HG02798 (cell line): ENCODE results near the gene SASH3.
"Not testable (repeated sequence)": the region's sequence is repeated elsewhere in the genome, so short reads cannot be mapped to it uniquely, and the experiment has no call there.

ENCODE experiments used
- ATAC-seq: cut with Tn5 transposase; IDR thresholded peaks from one replicate; pipeline ENCODE4 v1.9.1; 2021; ENCODE audit warnings: mild to moderate bottlenecking; ENCODE audit not compliant: unreplicated experiment, poor library complexity

The SASH3 gene

GRCh38 chrX:129779747-129780146 lies at the start of gene SASH3:
TSS of gene SASH3 (plus strand) at chrX:129779949. CDS start at chrX:129780098, 149 bp downstream.
- peak; percentile 35 for ATAC-seq

- no peak for ATAC-seq
These were observed 48.5 kb upstream of the SASH3 start for GRCh38 chrX:129731228-129731627.

GRCh38 chrX:129732857-129733256 lies 46.9 kb upstream of the SASH3 start:
- no peak for ATAC-seq

GRCh38 chrX:129733335-129733734 lies 46.4 kb upstream of the SASH3 start:
- ATAC-seq, result no peak

GRCh38 chrX:129736491-129736890 lies 43.3 kb upstream of the SASH3 start:
- no peak for ATAC-seq

GRCh38 chrX:129737916-129738315 lies 41.8 kb upstream of the SASH3 start:
- ATAC-seq, result no peak

GRCh38 chrX:129738466-129739308 lies 41.1 kb upstream of the SASH3 start, which contains the start of gene XPNPEP2:
TSS of gene XPNPEP2 (plus strand) at chrX:129738979. CDS start at chrX:129739214, 235 bp downstream.
- ATAC-seq, result no peak

- no peak for ATAC-seq
These were observed 40.2 kb upstream of the SASH3 start for GRCh38 chrX:129739578-129739977.

- no peak for ATAC-seq
These were observed 37.6 kb upstream of the SASH3 start for GRCh38 chrX:129741880-129742758.

GRCh38 chrX:129742759-129743152 lies 37.0 kb upstream of the SASH3 start:
- ATAC-seq, result not testable (repeated sequence)

GRCh38 chrX:129743821-129744220 lies 35.9 kb upstream of the SASH3 start:
- no peak for ATAC-seq

GRCh38 chrX:129744861-129745321 lies 34.9 kb upstream of the SASH3 start:
- no peak for ATAC-seq

- ATAC-seq, result no peak
These were observed 32.9 kb upstream of the SASH3 start for GRCh38 chrX:129746557-129747470.

GRCh38 chrX:129747533-129747932 lies 32.2 kb upstream of the SASH3 start:
- no peak for ATAC-seq

GRCh38 chrX:129748305-129748704 lies 31.4 kb upstream of the SASH3 start:
- no peak for ATAC-seq

- ATAC-seq, result no peak
These were observed 30.7 kb upstream of the SASH3 start for GRCh38 chrX:129749069-129749468.

GRCh38 chrX:129750971-129751370 lies 28.8 kb upstream of the SASH3 start:
- ATAC-seq, result no peak

GRCh38 chrX:129754056-129755024 lies 25.4 kb upstream of the SASH3 start:
- no peak for ATAC-seq
